Skeletal muscle satellite cell (primary cell): ENCODE measurements around the gene SDHD. TPM values are rescaled to one million over a fixed set of nuclear protein-coding genes. Genes with fewer than 3 reads are reported as not detected.
"Not testable (repeated sequence)": the region's sequence is repeated elsewhere in the genome, so short reads cannot be mapped to it uniquely, and the experiment has no call there.

ENCODE experiments used
- H3K27me3 ChIP-seq: 2 replicates; pipeline ENCODE4 v1.7.0; 2013; ENCODE audit warnings: low read length; ENCODE audit not compliant: control insufficient read depth, insufficient read depth
- H3K36me3 ChIP-seq: 2 replicates; pipeline ENCODE4 v1.7.0; 2013; ENCODE audit warnings: mild to moderate bottlenecking, control low read depth, low read length; ENCODE audit not compliant: insufficient read depth
- H3K4me1 ChIP-seq: 2 replicates; pipeline ENCODE4 v1.7.0; 2013; ENCODE audit warnings: low read length; ENCODE audit not compliant: control insufficient read depth, insufficient read depth
- H3K4me2 ChIP-seq: 2 replicates; pipeline ENCODE4 v1.7.0; 2013; ENCODE audit warnings: mild to moderate bottlenecking, low read length
- H3K4me3 ChIP-seq: 2 replicates; pipeline ENCODE4 v1.7.0; 2013; ENCODE audit warnings: low read length
- H3K9ac ChIP-seq: 2 replicates; pipeline ENCODE4 v1.7.0; 2013; ENCODE audit warnings: mild to moderate bottlenecking, low read depth, low read length, moderate library complexity
- H3K9me3 ChIP-seq: replicated peaks from 2 replicates; pipeline ENCODE4 v1.7.0; 2013; ENCODE audit warnings: mild to moderate bottlenecking, control low read depth, low read length
- total RNA-seq: library from RNA; depleted of rRNA; stranded (reverse); fragments of >200 nt; gene quantifications from 2 replicates; pipeline ENCODE4 v1.2.3, GENCODE V29; 2012; rRNA removed

Gene SDHD
- 116 and 146 TPM in 2 replicates for total RNA-seq

DNA sequence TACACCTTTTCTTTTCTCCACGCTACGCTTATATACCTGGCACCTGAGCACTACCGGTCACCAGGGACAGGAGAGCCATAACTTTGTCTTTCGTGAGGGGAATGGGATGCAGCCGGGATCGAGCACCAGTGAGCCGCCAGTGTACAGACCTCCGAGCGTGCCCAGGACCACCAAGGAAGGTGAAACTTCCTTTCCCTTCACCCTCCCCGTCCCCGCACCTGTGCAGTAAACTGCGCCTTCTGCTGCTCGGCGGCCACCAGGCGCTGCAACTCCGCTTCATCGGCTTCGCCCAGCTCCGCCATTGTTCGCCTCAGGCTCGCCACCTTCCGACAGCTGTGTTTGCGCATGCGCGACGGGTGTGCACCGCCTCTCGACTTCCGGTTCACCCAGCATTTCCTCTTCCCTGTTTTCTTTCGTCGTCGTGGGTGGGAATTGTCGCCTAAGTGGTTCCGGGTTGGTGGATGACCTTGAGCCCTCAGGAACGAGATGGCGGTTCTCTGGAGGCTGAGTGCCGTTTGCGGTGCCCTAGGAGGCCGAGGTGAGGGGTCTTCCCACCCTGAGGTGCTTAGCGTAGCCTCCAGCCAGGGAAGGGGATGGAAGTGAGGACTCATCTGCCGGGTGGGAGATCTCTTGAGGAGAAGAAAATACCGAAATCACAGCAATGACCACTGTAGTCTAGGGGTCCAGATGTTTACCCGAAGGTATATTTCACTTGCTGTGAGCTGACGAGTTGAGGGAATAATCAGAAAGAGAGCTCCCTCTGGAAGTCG, at the start of gene SDHD, which contains the start of gene TIMM8B:
Gene SDHD, plus strand, starts transcription at position 452 of the 770 bp plus-strand sequence. Its CDS starts 35 bp downstream, at position 487.
Gene TIMM8B, minus strand, starts transcription at position 335 of the 770 bp plus-strand sequence. Its CDS starts 33 bp downstream, at position 302.
- peak within 1 kb of the TSS; percentile 96 for H3K4me3 ChIP-seq
- H3K9me3 ChIP-seq: no peaks in the 10 kb centered on the region
- H3K4me2 ChIP-seq: peak within 1 kb of the TSS; percentile 90
- H3K27me3 ChIP-seq: no peaks in the 10 kb centered on the region
- H3K4me1 ChIP-seq: peaks cover 19% of the 10 kb centered on the region
- H3K9ac ChIP-seq: peak within 1 kb of the TSS; percentile 90
- peaks cover 68% of the 10 kb centered on the region for H3K36me3 ChIP-seq

- no peak overlapping the region for H3K4me2 ChIP-seq
- no peaks in the 10 kb centered on the region for H3K27me3 ChIP-seq
- H3K4me3 ChIP-seq: no peak overlapping the region
- H3K9me3 ChIP-seq: no peaks in the 10 kb centered on the region
- peaks cover 40% of the 10 kb centered on the region for H3K36me3 ChIP-seq
- peaks cover 6% of the 10 kb centered on the region for H3K4me1 ChIP-seq
- H3K9ac ChIP-seq: no peak overlapping the region
Measured at GRCh38 chr11:112037527-112037926, 49.1 kb upstream of the SDHD start.

DNA sequence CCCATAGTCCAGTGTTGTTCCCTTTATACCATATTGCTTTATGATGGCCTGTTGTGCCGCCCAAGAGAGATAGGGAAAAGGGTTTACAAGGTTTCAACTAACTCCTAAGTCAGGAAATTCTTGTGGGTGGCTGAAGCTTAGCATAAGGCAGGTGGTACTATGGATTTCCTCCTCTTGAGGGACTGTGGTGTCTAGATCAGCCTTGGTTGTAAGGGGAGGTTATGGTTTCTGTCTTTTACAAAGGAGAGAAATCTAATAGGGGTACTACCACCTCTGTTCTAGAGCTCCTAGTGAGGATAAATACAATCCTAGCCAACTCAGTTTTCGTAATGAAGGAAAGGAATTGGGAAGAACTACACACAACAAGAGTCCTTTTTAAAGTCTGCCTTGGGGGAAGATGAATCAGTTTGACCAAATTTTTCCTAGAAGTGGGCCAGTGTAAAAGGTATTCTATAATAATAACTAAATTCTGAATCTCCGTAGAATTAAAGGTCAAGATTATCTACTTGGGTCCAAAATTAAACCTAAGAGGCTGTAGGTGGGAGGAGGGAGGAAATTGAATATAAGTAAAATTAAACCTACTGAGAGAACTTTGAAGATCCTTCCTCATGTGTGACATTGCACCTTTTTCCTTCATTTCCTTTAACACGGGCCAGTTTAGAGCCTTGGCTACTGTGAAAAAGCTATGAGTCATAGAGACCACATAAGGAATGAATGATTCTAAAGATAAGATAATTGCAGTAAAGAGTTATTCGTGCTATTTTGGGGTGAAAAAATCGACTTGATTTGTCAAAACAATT, 44.3 kb upstream of the SDHD start:
- Histone ChIP-seq H3K4me2 (no peak overlapping the region), H3K27me3 (no peaks in the 10 kb centered on the region), H3K4me3 (no peak overlapping the region), H3K36me3 (peaks cover 50% of the 10 kb centered on the region), H3K9me3 (no peaks in the 10 kb centered on the region), H3K9ac (no peak overlapping the region), H3K4me1 (peaks cover 7% of the 10 kb centered on the region)

DNA sequence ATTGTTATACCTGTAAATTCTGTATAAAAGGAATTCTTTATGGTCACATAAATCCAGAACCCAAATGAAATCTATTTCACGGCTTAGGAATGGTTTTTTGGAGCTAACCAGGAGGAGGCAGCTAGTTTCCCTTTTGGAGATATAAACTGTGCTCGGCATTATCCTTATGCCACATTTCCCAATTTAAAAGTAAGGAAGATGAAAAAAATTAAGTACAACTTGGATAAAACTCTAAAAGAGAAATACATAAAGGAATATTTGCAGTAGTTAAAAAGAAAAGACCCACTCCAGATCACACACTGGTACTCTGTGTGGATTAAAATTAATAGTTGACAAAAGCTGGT, 43.7 kb upstream of the SDHD start:
- H3K9me3 ChIP-seq: no peaks in the 10 kb centered on the region
- no peaks in the 10 kb centered on the region for H3K27me3 ChIP-seq
- H3K9ac ChIP-seq: no peak overlapping the region
- peaks cover 7% of the 10 kb centered on the region for H3K4me1 ChIP-seq
- no peak overlapping the region for H3K4me3 ChIP-seq
- H3K4me2 ChIP-seq: no peak overlapping the region
- peaks cover 47% of the 10 kb centered on the region for H3K36me3 ChIP-seq

DNA sequence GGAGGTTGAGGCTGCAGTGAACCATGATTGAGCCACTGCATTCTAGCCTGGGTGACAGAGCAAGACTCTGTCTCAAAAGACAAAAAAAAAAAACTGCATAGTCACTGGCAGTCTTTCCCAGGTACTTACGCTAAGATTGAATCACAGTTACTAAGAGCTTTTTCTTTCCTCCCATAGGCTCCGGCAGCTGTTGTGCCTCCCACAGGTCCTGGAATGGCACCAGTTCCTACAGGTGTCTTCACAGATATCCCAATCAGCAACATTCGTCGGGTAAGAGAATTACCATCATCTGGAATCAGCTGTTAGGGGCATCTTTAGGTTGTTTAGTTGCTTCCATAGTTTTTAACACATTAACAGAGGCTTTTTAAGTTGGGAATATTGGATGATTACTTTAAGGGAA, 41.7 kb upstream of the SDHD start:
- peaks cover 42% of the 10 kb centered on the region for H3K36me3 ChIP-seq
- H3K9me3 ChIP-seq: no peaks in the 10 kb centered on the region
- no peaks in the 10 kb centered on the region for H3K27me3 ChIP-seq
- peaks cover 15% of the 10 kb centered on the region for H3K4me1 ChIP-seq
- H3K4me3 ChIP-seq: no peak overlapping the region
- no peak overlapping the region for H3K9ac ChIP-seq
- H3K4me2 ChIP-seq: no peak overlapping the region

DNA sequence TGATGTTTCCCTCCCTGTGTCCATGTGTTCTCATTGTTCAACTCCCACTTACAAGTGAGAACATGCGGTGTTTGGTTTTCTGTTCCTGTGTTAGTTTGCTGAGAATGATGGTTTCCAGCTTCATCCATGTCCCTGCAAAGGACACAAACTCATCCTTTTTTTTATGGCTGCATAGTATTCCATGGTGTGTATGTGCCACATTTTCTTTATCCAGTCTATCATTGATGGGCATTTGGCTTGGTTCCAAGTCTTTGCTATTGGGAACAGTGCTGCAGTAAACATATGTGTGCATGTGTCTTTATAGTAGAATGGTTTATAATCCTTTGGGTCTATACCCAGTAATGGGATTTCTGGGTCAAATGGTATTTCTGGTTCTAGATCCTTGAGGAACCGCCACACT, 40.0 kb upstream of the SDHD start:
- Histone ChIP-seq H3K4me1 (peaks cover 15% of the 10 kb centered on the region), H3K36me3 (peaks cover 49% of the 10 kb centered on the region)
- not testable (repeated sequence) for H3K9ac ChIP-seq, H3K9me3 ChIP-seq, H3K4me2 ChIP-seq, H3K4me3 ChIP-seq, H3K27me3 ChIP-seq

- not testable (repeated sequence) for H3K9ac ChIP-seq, H3K9me3 ChIP-seq, H3K4me1 ChIP-seq, H3K4me3 ChIP-seq, H3K4me2 ChIP-seq, H3K27me3 ChIP-seq
- peaks cover 59% of the 10 kb centered on the region for H3K36me3 ChIP-seq
Measured at GRCh38 chr11:112048256-112048655, 38.4 kb upstream of the SDHD start.

- Histone ChIP-seq H3K9ac (no peak overlapping the region), H3K9me3 (no peaks in the 10 kb centered on the region), H3K4me2 (no peak overlapping the region), H3K4me3 (no peak overlapping the region), H3K36me3 (peaks cover 51% of the 10 kb centered on the region), H3K27me3 (no peaks in the 10 kb centered on the region), H3K4me1 (peaks cover 8% of the 10 kb centered on the region)
Measured at GRCh38 chr11:112049777-112050176, 36.9 kb upstream of the SDHD start.

GRCh38 chr11:112050721-112051120, 36.0 kb upstream of the SDHD start:
- H3K9ac ChIP-seq: no peak overlapping the region
- H3K4me1 ChIP-seq: peaks cover 8% of the 10 kb centered on the region
- no peaks in the 10 kb centered on the region for H3K27me3 ChIP-seq
- no peaks in the 10 kb centered on the region for H3K9me3 ChIP-seq
- no peak overlapping the region for H3K4me2 ChIP-seq
- H3K4me3 ChIP-seq: no peak overlapping the region
- H3K36me3 ChIP-seq: peaks cover 46% of the 10 kb centered on the region

GRCh38 chr11:112051768-112052167, 34.9 kb upstream of the SDHD start:
- peaks cover 49% of the 10 kb centered on the region for H3K36me3 ChIP-seq
- no peak overlapping the region for H3K9ac ChIP-seq
- no peak overlapping the region for H3K4me3 ChIP-seq
- H3K27me3 ChIP-seq: no peaks in the 10 kb centered on the region
- H3K4me2 ChIP-seq: no peak overlapping the region
- no peaks in the 10 kb centered on the region for H3K9me3 ChIP-seq
- H3K4me1 ChIP-seq: peaks cover 8% of the 10 kb centered on the region

- Histone ChIP-seq H3K9ac (no peak overlapping the region), H3K36me3 (peaks cover 48% of the 10 kb centered on the region), H3K4me1 (no peaks in the 10 kb centered on the region), H3K4me3 (no peak overlapping the region), H3K4me2 (no peak overlapping the region), H3K27me3 (no peaks in the 10 kb centered on the region), H3K9me3 (no peaks in the 10 kb centered on the region)
Measured at GRCh38 chr11:112057170-112057569, 29.5 kb upstream of the SDHD start.
